ENCODE measurements around the gene SLC16A12. TPM values are rescaled to one million over a fixed set of nuclear protein-coding genes. Genes with fewer than 3 reads are reported as not detected.

SLC16A12 gene
- total RNA-seq, 2 donors from 2014 or later = 0.20 to 0.24 TPM

- Histone ChIP-seq H3K4me3 (no peak overlapping the region), H3K27me3 (no peaks in the 10 kb centered on the region), H3K9ac (ENCODE audit: low read depth in 2 of 2, low read length in 2 of 2) (no peak overlapping the region), H3K36me3 (no peaks in the 10 kb centered on the region), H3K4me1 (no peaks in the 10 kb centered on the region), H3K27ac (no peak overlapping the region), H3K9me3 (no peaks in the 10 kb centered on the region)
- no peak for TF ChIP-seq CTCF (IDR thresholded peaks at IDR 0.05)
- intact Hi-C loops (cut with DNase I) = no loop called here
- DNase-seq = no peak
Measured at GRCh38 chr10:89505640-89506275, 29.6 kb downstream of the SLC16A12 start.

- no peak for TF ChIP-seq CTCF (IDR thresholded peaks at IDR 0.05)
- H3K27me3 ChIP-seq = no peaks in the 10 kb centered on the region
- intact Hi-C loops (cut with DNase I) = no loop called here
- no peaks in the 10 kb centered on the region for H3K9me3 ChIP-seq
- no peak overlapping the region for H3K9ac ChIP-seq (ENCODE audit: low read depth in 2 of 2, low read length in 2 of 2)
- no peak overlapping the region for H3K27ac ChIP-seq
- no peaks in the 10 kb centered on the region for H3K36me3 ChIP-seq
- no peak overlapping the region for H3K4me3 ChIP-seq
- no peaks in the 10 kb centered on the region for H3K4me1 ChIP-seq
- no peak for DNase-seq
Measured at GRCh38 chr10:89504691-89505090, 30.7 kb downstream of the SLC16A12 start.

- no peak for TF ChIP-seq CTCF (IDR thresholded peaks at IDR 0.05)
- no peaks in the 10 kb centered on the region for H3K27me3 ChIP-seq
- H3K4me3 ChIP-seq = no peak overlapping the region
- H3K27ac ChIP-seq = no peak overlapping the region
- H3K4me1 ChIP-seq = no peaks in the 10 kb centered on the region
- no peaks in the 10 kb centered on the region for H3K9me3 ChIP-seq
- intact Hi-C loops (cut with DNase I) = no loop called here
- H3K36me3 ChIP-seq = no peaks in the 10 kb centered on the region
- DNase-seq = no peak
- no peak overlapping the region for H3K9ac ChIP-seq (ENCODE audit: low read depth in 2 of 2, low read length in 2 of 2)
Measured at GRCh38 chr10:89503652-89504370, 31.6 kb downstream of the SLC16A12 start.

GRCh38 chr10:89503151-89503550 lies 32.2 kb downstream of the SLC16A12 start:
- intact Hi-C loops (cut with DNase I) = no loop called here
- TF ChIP-seq CTCF (IDR thresholded peaks at IDR 0.05) = no peak
- Histone ChIP-seq H3K36me3 (no peaks in the 10 kb centered on the region), H3K4me1 (no peaks in the 10 kb centered on the region), H3K27me3 (no peaks in the 10 kb centered on the region), H3K9ac (ENCODE audit: low read depth in 2 of 2, low read length in 2 of 2) (no peak overlapping the region), H3K4me3 (no peak overlapping the region), H3K27ac (no peak overlapping the region), H3K9me3 (no peaks in the 10 kb centered on the region)
- no peak for DNase-seq

GRCh38 chr10:89502549-89502948 lies 32.8 kb downstream of the SLC16A12 start:
- Histone ChIP-seq H3K27ac (no peak overlapping the region), H3K27me3 (no peaks in the 10 kb centered on the region), H3K9me3 (no peaks in the 10 kb centered on the region), H3K4me1 (no peaks in the 10 kb centered on the region), H3K4me3 (no peak overlapping the region), H3K36me3 (no peaks in the 10 kb centered on the region), H3K9ac (ENCODE audit: low read depth in 2 of 2, low read length in 2 of 2) (no peak overlapping the region)
- no peak for TF ChIP-seq CTCF (IDR thresholded peaks at IDR 0.05)
- intact Hi-C loops (cut with DNase I) = no loop called here
- DNase-seq = no peak
